ENCODE measurements around the gene OR9Q1.
"Not testable (repeated sequence)": the region's sequence is repeated elsewhere in the genome, so short reads cannot be mapped to it uniquely, and the experiment has no call there.

The OR9Q1 gene

GRCh38 chr11:58133309-58134076 is 109.8 kb downstream of the OR9Q1 start:
- DNase-seq (ENCODE audit: low spot score), result no peak

- DNase-seq (ENCODE audit: low spot score), result no peak
These were observed 110.5 kb downstream of the OR9Q1 start for GRCh38 chr11:58134151-58134550.

- DNase-seq (ENCODE audit: low spot score), result no peak
These were observed 111.5 kb downstream of the OR9Q1 start for GRCh38 chr11:58135171-58135570.

- no peak for DNase-seq (ENCODE audit: low spot score)
These were observed 119.1 kb downstream of the OR9Q1 start for GRCh38 chr11:58142761-58143160.

- no peak for DNase-seq (ENCODE audit: low spot score)
These were observed 129.1 kb downstream of the OR9Q1 start for GRCh38 chr11:58152781-58153180.

- no peak for DNase-seq (ENCODE audit: low spot score)
These were observed 140.7 kb downstream of the OR9Q1 start for GRCh38 chr11:58164389-58164788.

- DNase-seq (ENCODE audit: low spot score), result no peak
These were observed 141.3 kb downstream of the OR9Q1 start for GRCh38 chr11:58164990-58165389.

- DNase-seq (ENCODE audit: low spot score), result no peak
These were observed 141.9 kb downstream of the OR9Q1 start for GRCh38 chr11:58165504-58166106.

GRCh38 chr11:58177409-58178054 is 153.9 kb downstream of the OR9Q1 start:
- DNase-seq (ENCODE audit: low spot score), result no peak

GRCh38 chr11:58178444-58178843 is 154.8 kb downstream of the OR9Q1 start:
- no peak for DNase-seq (ENCODE audit: low spot score)

- peak; percentile 25 for DNase-seq (ENCODE audit: low spot score)
These were observed 156.0 kb downstream of the OR9Q1 start for GRCh38 chr11:58179648-58180047.

- no peak for DNase-seq (ENCODE audit: low spot score)
These were observed 163.3 kb downstream of the OR9Q1 start for GRCh38 chr11:58186938-58187337.

GRCh38 chr11:58188770-58189169 is 165.1 kb downstream of the OR9Q1 start, which contains the start of gene OR9Q2:
Gene OR9Q2, plus strand, starts transcription at chr11:58189070. Its CDS starts 1,421 bp downstream, at chr11:58190491.
- no peak for DNase-seq (ENCODE audit: low spot score)

- no peak for DNase-seq (ENCODE audit: low spot score)
These were observed 168.5 kb downstream of the OR9Q1 start for GRCh38 chr11:58192229-58192628.

GRCh38 chr11:58193391-58193790 is 169.7 kb downstream of the OR9Q1 start:
- no peak for DNase-seq (ENCODE audit: low spot score)

GRCh38 chr11:58195939-58196338 is 172.3 kb downstream of the OR9Q1 start:
- no peak for DNase-seq (ENCODE audit: low spot score)

- DNase-seq (ENCODE audit: low spot score), result no peak
These were observed 175.6 kb downstream of the OR9Q1 start for GRCh38 chr11:58199271-58199670.

- DNase-seq (ENCODE audit: low spot score), result no peak
These were observed 180.4 kb downstream of the OR9Q1 start, which contains the start of gene OR1S2 for GRCh38 chr11:58204042-58204441. Gene OR1S2, minus strand, starts transcription at chr11:58204142. Its CDS starts 0 bp downstream, at chr11:58204142.

- DNase-seq (ENCODE audit: low spot score), result not testable (repeated sequence)
These were observed 188.7 kb downstream of the OR9Q1 start, which contains the start of gene OR1S1 for GRCh38 chr11:58212420-58212819. Gene OR1S1, plus strand, starts transcription at chr11:58212720.

- no peak for DNase-seq (ENCODE audit: low spot score)
These were observed 192.8 kb downstream of the OR9Q1 start for GRCh38 chr11:58216476-58216875.

GRCh38 chr11:58222721-58223120 is 199.0 kb downstream of the OR9Q1 start:
- DNase-seq (ENCODE audit: low spot score), result no peak

- no peak for DNase-seq (ENCODE audit: low spot score)
These were observed 204.4 kb downstream of the OR9Q1 start for GRCh38 chr11:58227956-58228615.

Data from SK-N-DZ (cell line).